WTC11 (cell line): ENCODE measurements around the gene RTN3. TPM values are rescaled to one million over a fixed set of nuclear protein-coding genes. Genes with fewer than 3 reads are reported as not detected.

Source experiments
- ATAC-seq: fragments of 200-7000 bp; cut with Tn5 transposase; 2 replicates; pipeline ENCODE4 v1.10.0; 2021; ENCODE audit warnings: mild to moderate bottlenecking, moderate library complexity
- CTCF ChIA-PET: fragments of 300-600 bp; sonication (Branson Sonifier 250); formaldehyde crosslinking; loops from one replicate; lab custom pipeline; 2021; ENCODE audit warnings: antibody characterized with exemption; lab: Charles Lee
- POLR2A ChIA-PET: fragments of 350-600 bp; sonication (Branson Sonifier 250); formaldehyde crosslinking; loops from one replicate; lab custom pipeline; 2021; ENCODE audit warnings: antibody characterized with exemption; lab: Charles Lee
- DNase-seq: peaks from one replicate; pipeline ENCODE4 v3.0.0; 2021; ENCODE audit warnings: low spot score
- H3K27ac Mint-ChIP-seq: 2 replicates; pipeline ENCODE4 v1.8.0; 2021; ENCODE audit warnings: mixed read lengths
- H3K27me3 Mint-ChIP-seq: 2 replicates; pipeline ENCODE4 v1.8.0; 2021; ENCODE audit warnings: low read depth, mild to moderate bottlenecking, moderate library complexity, mixed read lengths
- H3K36me3 Mint-ChIP-seq: 2 replicates; pipeline ENCODE4 v1.8.0; 2021; ENCODE audit warnings: mixed read lengths
- H3K4me1 Mint-ChIP-seq: 2 replicates; pipeline ENCODE4 v1.8.0; 2022; ENCODE audit warnings: mixed read lengths
- H3K4me3 Mint-ChIP-seq: 2 replicates; pipeline ENCODE4 v1.8.0; 2021; ENCODE audit warnings: mild to moderate bottlenecking, moderate library complexity, mixed read lengths
- H3K9me3 Mint-ChIP-seq: 2 replicates; pipeline ENCODE4 v1.8.0; 2021; ENCODE audit warnings: mixed read lengths
- ELF4 ChIP-seq: sonication (generic); formaldehyde crosslinking; IDR thresholded peaks from 2 replicates; pipeline ENCODE4 v1.8.1; 2022; ENCODE audit warnings: low read depth, mild to moderate bottlenecking, moderate library complexity, missing genetic modification reagents
- FOXK1 ChIP-seq: sonication (generic); formaldehyde crosslinking; IDR thresholded peaks from 2 replicates; pipeline ENCODE4 v1.8.0; 2022; ENCODE audit warnings: mild to moderate bottlenecking, moderate library complexity, missing genetic modification reagents
- FOXP1 ChIP-seq: sonication (generic); formaldehyde crosslinking; IDR thresholded peaks from 2 replicates; pipeline ENCODE4 v1.8.0; 2022; ENCODE audit warnings: missing genetic modification reagents, mild to moderate bottlenecking, moderate library complexity, borderline replicate concordance
- GABPB1 ChIP-seq: sonication (generic); formaldehyde crosslinking; IDR thresholded peaks from 2 replicates; pipeline ENCODE4 v1.8.1; 2023; ENCODE audit warnings: mild to moderate bottlenecking, missing genetic modification reagents
- NFYB ChIP-seq: sonication (generic); formaldehyde crosslinking; conservative IDR thresholded peaks from 2 replicates; pipeline ENCODE4 v1.8.0; 2022; ENCODE audit warnings: low read depth, missing genetic modification reagents
- NR1H2 ChIP-seq: sonication (generic); formaldehyde crosslinking; IDR thresholded peaks from 2 replicates; pipeline ENCODE4 v1.9.0; 2021; ENCODE audit warnings: mild to moderate bottlenecking, moderate library complexity, missing genetic modification reagents
- SOX15 ChIP-seq: fragments of 250-450 bp; sonication (Bioruptor Pico); IDR thresholded peaks from 2 replicates; pipeline ENCODE4 v1.9.0; 2021; ENCODE audit warnings: mild to moderate bottlenecking
- ZNF263 ChIP-seq: sonication (generic); formaldehyde crosslinking; IDR thresholded peaks from 2 replicates; pipeline ENCODE4 v1.8.1; 2022; ENCODE audit warnings: low read depth, mild to moderate bottlenecking, moderate library complexity, missing genetic modification reagents
- total RNA-seq: library from RNA; stranded (reverse); gene quantifications from 3 replicates; pipeline ENCODE4 v1.2.3, GENCODE V29; 2021
- TF ChIP-seq, protein P1 (sequence below): sonication (generic); formaldehyde crosslinking; IDR thresholded peaks from 2 replicates; pipeline ENCODE4 v1.8.1; 2022; ENCODE audit warnings: mild to moderate bottlenecking, missing genetic modification reagents, moderate library complexity, borderline replicate concordance
- TF ChIP-seq, protein P2 (sequence below): sonication (generic); formaldehyde crosslinking; IDR thresholded peaks from 2 replicates; pipeline ENCODE4 v1.8.1; 2022; ENCODE audit warnings: missing genetic modification reagents, borderline replicate concordance
- TF ChIP-seq, protein P3 (sequence below): sonication (generic); formaldehyde crosslinking; IDR thresholded peaks from 2 replicates; pipeline ENCODE4 v1.8.1; 2023; ENCODE audit warnings: mild to moderate bottlenecking, missing genetic modification reagents, borderline replicate concordance
- TF ChIP-seq, protein P4 (sequence below): fragments of 200-600 bp; IDR thresholded peaks from 2 replicates; pipeline ENCODE4 v1.8.0; 2022; ENCODE audit warnings: antibody characterized with exemption
- TF ChIP-seq, protein P5 (sequence below): sonication (generic); formaldehyde crosslinking; IDR thresholded peaks from 2 replicates; pipeline ENCODE4 v1.8.0; 2023; ENCODE audit warnings: missing genetic modification reagents
- TF ChIP-seq, protein P6 (sequence below): fragments of 250-450 bp; sonication (Bioruptor Pico); IDR thresholded peaks from 2 replicates; pipeline ENCODE4 v2.1.2; 2022; ENCODE audit warnings: mild to moderate bottlenecking, moderate library complexity
- TF ChIP-seq, protein P7 (sequence below): sonication (generic); formaldehyde crosslinking; IDR thresholded peaks from 2 replicates; pipeline ENCODE4 v1.8.1; 2022; ENCODE audit warnings: low read depth, missing genetic modification reagents, borderline replicate concordance
- TF ChIP-seq, protein P8 (sequence below): fragments of 250-450 bp; sonication (Bioruptor Pico); IDR thresholded peaks from 2 replicates; pipeline ENCODE4 v1.9.0; 2021; ENCODE audit warnings: mild to moderate bottlenecking

Gene RTN3
- total RNA-seq, 1 experiment from 2014 or later, result 159 TPM

DNA sequence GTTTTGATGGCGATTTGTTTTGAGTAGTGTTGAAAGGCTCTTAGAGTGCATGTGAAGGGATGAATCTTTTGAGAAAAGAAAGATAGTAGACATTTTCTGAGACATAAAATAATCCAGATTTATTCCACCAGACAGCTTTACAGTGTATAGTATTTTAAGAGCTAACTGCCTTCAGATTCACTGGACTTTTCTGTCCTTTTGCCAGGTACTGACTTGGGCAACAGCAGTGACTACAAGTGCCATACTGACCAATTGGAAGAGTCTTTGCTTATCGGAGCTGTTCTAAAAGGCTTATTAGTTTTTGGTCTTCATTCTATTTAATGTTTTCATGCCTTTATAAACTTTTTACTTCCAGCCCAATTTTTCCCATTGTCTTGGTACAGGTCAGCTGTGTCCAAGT is 32.5 kb downstream of the RTN3 start:
- no peak overlapping the region for H3K4me3 Mint-ChIP-seq
- no peaks in the 10 kb centered on the region for H3K27me3 Mint-ChIP-seq
- POLR2A ChIA-PET, result no interaction called here
- H3K27ac Mint-ChIP-seq, result no peak overlapping the region
- TF ChIP-seq NR1H2 (CRISPR knock-in tag) (no peak), NFYB (CRISPR knock-in tag) (no peak), ZNF263 (CRISPR knock-in tag) (no peak)
- TF ChIP-seq, protein P1, sequence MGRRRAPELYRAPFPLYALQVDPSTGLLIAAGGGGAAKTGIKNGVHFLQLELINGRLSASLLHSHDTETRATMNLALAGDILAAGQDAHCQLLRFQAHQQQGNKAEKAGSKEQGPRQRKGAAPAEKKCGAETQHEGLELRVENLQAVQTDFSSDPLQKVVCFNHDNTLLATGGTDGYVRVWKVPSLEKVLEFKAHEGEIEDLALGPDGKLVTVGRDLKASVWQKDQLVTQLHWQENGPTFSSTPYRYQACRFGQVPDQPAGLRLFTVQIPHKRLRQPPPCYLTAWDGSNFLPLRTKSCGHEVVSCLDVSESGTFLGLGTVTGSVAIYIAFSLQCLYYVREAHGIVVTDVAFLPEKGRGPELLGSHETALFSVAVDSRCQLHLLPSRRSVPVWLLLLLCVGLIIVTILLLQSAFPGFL, result no peak
- TF ChIP-seq, protein P2, sequence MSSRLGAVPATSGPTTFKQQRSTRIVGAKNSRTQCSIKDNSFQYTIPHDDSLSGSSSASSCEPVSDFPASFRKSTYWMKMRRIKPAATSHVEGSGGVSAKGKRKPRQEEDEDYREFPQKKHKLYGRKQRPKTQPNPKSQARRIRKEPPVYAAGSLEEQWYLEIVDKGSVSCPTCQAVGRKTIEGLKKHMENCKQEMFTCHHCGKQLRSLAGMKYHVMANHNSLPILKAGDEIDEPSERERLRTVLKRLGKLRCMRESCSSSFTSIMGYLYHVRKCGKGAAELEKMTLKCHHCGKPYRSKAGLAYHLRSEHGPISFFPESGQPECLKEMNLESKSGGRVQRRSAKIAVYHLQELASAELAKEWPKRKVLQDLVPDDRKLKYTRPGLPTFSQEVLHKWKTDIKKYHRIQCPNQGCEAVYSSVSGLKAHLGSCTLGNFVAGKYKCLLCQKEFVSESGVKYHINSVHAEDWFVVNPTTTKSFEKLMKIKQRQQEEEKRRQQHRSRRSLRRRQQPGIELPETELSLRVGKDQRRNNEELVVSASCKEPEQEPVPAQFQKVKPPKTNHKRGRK (CRISPR knock-in tag), result no peak
- TF ChIP-seq, protein P3, sequence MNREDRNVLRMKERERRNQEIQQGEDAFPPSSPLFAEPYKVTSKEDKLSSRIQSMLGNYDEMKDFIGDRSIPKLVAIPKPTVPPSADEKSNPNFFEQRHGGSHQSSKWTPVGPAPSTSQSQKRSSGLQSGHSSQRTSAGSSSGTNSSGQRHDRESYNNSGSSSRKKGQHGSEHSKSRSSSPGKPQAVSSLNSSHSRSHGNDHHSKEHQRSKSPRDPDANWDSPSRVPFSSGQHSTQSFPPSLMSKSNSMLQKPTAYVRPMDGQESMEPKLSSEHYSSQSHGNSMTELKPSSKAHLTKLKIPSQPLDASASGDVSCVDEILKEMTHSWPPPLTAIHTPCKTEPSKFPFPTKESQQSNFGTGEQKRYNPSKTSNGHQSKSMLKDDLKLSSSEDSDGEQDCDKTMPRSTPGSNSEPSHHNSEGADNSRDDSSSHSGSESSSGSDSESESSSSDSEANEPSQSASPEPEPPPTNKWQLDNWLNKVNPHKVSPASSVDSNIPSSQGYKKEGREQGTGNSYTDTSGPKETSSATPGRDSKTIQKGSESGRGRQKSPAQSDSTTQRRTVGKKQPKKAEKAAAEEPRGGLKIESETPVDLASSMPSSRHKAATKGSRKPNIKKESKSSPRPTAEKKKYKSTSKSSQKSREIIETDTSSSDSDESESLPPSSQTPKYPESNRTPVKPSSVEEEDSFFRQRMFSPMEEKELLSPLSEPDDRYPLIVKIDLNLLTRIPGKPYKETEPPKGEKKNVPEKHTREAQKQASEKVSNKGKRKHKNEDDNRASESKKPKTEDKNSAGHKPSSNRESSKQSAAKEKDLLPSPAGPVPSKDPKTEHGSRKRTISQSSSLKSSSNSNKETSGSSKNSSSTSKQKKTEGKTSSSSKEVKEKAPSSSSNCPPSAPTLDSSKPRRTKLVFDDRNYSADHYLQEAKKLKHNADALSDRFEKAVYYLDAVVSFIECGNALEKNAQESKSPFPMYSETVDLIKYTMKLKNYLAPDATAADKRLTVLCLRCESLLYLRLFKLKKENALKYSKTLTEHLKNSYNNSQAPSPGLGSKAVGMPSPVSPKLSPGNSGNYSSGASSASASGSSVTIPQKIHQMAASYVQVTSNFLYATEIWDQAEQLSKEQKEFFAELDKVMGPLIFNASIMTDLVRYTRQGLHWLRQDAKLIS (CRISPR knock-in tag), result no peak
- TF ChIP-seq, all 79 proteins: peak for 0
- Mint-ChIP-seq H3K9me3 (no peaks in the 10 kb centered on the region), H3K4me1 (peaks cover 13% of the 10 kb centered on the region), H3K36me3 (no peaks in the 10 kb centered on the region)
- DNase-seq, result no peak
- CTCF ChIA-PET, result interaction anchor here (1.2 kb wide), 1 partner anchor 12 kb away, joined by 3 read pairs; no protein-coding TSS in a partner anchor
- ATAC-seq, result no peak

DNA sequence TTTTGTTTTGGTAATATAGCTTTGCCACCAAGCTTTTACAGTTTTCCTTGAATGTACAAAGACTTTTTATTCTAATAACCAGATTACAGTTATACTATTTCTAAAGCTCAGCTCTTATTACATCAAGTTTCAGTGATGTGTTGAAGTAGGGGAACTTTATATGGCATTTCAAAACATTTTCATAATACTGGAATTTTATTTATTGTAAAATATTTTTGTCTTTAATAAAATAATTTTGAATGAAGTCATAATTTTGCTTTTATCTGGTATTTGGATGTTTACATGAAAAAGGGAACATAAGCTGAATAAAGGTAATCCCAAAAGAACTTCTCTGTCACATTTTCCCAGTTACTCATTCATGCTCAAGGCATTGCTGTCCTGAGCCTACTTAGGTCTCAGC is 34.7 kb downstream of the RTN3 start:
- Mint-ChIP-seq H3K27me3 (no peaks in the 10 kb centered on the region), H3K9me3 (no peaks in the 10 kb centered on the region), H3K36me3 (peaks cover 3% of the 10 kb centered on the region; the same call in 1 of the 2 replicates), H3K27ac (no peak overlapping the region), H3K4me1 (no peaks in the 10 kb centered on the region), H3K4me3 (no peak overlapping the region)
- ChIA-PET CTCF (interaction anchor here (2.0 kb wide), 1 partner anchor 22 kb away, joined by 5 read pairs; no protein-coding TSS in a partner anchor), POLR2A (no interaction called here)
- TF ChIP-seq, protein P4, sequence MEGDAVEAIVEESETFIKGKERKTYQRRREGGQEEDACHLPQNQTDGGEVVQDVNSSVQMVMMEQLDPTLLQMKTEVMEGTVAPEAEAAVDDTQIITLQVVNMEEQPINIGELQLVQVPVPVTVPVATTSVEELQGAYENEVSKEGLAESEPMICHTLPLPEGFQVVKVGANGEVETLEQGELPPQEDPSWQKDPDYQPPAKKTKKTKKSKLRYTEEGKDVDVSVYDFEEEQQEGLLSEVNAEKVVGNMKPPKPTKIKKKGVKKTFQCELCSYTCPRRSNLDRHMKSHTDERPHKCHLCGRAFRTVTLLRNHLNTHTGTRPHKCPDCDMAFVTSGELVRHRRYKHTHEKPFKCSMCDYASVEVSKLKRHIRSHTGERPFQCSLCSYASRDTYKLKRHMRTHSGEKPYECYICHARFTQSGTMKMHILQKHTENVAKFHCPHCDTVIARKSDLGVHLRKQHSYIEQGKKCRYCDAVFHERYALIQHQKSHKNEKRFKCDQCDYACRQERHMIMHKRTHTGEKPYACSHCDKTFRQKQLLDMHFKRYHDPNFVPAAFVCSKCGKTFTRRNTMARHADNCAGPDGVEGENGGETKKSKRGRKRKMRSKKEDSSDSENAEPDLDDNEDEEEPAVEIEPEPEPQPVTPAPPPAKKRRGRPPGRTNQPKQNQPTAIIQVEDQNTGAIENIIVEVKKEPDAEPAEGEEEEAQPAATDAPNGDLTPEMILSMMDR, result no peak
- ATAC-seq (no peak), DNase-seq (no peak)

DNA sequence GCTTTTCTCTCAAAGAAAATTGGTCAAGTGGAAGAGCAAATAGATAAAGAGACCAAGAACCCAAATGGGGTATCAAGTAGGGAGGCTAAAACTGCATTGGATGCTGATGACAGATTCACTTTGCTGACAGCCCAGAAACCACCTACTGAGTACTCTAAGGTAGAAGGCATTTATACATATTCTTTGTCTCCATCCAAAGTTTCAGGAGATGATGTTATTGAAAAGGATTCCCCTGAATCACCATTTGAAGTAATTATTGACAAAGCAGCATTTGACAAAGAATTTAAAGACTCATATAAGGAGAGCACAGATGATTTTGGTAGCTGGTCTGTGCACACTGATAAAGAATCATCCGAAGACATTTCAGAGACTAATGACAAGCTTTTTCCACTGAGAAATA is 37.7 kb downstream of the RTN3 start:
- ChIA-PET CTCF (no interaction called here), POLR2A (no interaction called here)
- DNase-seq (no peak), ATAC-seq (no peak)
- Mint-ChIP-seq H3K9me3 (no peaks in the 10 kb centered on the region), H3K27me3 (no peaks in the 10 kb centered on the region), H3K4me3 (no peak overlapping the region), H3K36me3 (peaks cover 3% of the 10 kb centered on the region; the same call in 1 of the 2 replicates), H3K4me1 (no peaks in the 10 kb centered on the region), H3K27ac (no peak overlapping the region)
- TF ChIP-seq, protein P5, sequence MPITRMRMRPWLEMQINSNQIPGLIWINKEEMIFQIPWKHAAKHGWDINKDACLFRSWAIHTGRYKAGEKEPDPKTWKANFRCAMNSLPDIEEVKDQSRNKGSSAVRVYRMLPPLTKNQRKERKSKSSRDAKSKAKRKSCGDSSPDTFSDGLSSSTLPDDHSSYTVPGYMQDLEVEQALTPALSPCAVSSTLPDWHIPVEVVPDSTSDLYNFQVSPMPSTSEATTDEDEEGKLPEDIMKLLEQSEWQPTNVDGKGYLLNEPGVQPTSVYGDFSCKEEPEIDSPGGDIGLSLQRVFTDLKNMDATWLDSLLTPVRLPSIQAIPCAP (CRISPR knock-in tag), result no peak
- TF ChIP-seq, protein P6, sequence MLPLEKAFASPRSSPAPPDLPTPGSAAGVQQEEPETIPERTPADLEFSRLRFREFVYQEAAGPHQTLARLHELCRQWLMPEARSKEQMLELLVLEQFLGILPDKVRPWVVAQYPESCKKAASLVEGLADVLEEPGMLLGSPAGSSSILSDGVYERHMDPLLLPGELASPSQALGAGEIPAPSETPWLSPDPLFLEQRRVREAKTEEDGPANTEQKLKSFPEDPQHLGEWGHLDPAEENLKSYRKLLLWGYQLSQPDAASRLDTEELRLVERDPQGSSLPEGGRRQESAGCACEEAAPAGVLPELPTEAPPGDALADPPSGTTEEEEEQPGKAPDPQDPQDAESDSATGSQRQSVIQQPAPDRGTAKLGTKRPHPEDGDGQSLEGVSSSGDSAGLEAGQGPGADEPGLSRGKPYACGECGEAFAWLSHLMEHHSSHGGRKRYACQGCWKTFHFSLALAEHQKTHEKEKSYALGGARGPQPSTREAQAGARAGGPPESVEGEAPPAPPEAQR, result no peak
- TF ChIP-seq GABPB1 (CRISPR knock-in tag) (no peak), NR1H2 (CRISPR knock-in tag) (no peak), FOXK1 (CRISPR knock-in tag) (no peak), FOXP1 (CRISPR knock-in tag) (no peak), ZNF263 (CRISPR knock-in tag) (no peak), SOX15 (CRISPR knock-in tag) (no peak), ELF4 (no peak)
- TF ChIP-seq, protein P7, sequence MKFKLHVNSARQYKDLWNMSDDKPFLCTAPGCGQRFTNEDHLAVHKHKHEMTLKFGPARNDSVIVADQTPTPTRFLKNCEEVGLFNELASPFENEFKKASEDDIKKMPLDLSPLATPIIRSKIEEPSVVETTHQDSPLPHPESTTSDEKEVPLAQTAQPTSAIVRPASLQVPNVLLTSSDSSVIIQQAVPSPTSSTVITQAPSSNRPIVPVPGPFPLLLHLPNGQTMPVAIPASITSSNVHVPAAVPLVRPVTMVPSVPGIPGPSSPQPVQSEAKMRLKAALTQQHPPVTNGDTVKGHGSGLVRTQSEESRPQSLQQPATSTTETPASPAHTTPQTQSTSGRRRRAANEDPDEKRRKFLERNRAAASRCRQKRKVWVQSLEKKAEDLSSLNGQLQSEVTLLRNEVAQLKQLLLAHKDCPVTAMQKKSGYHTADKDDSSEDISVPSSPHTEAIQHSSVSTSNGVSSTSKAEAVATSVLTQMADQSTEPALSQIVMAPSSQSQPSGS (CRISPR knock-in tag), result no peak
- TF ChIP-seq, protein P8, sequence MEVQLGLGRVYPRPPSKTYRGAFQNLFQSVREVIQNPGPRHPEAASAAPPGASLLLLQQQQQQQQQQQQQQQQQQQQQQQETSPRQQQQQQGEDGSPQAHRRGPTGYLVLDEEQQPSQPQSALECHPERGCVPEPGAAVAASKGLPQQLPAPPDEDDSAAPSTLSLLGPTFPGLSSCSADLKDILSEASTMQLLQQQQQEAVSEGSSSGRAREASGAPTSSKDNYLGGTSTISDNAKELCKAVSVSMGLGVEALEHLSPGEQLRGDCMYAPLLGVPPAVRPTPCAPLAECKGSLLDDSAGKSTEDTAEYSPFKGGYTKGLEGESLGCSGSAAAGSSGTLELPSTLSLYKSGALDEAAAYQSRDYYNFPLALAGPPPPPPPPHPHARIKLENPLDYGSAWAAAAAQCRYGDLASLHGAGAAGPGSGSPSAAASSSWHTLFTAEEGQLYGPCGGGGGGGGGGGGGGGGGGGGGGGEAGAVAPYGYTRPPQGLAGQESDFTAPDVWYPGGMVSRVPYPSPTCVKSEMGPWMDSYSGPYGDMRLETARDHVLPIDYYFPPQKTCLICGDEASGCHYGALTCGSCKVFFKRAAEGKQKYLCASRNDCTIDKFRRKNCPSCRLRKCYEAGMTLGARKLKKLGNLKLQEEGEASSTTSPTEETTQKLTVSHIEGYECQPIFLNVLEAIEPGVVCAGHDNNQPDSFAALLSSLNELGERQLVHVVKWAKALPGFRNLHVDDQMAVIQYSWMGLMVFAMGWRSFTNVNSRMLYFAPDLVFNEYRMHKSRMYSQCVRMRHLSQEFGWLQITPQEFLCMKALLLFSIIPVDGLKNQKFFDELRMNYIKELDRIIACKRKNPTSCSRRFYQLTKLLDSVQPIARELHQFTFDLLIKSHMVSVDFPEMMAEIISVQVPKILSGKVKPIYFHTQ (CRISPR knock-in tag), result no peak
